Subcutaneous adipose tissue (tissue), 4 donors: Measurements from ENCODE around the gene CELF6. TPM values are rescaled to one million over a fixed set of nuclear protein-coding genes. Genes with fewer than 3 reads are reported as not detected.

Experiments
- total RNA-seq, 4 donors: library from RNA; depleted of rRNA; stranded (reverse); fragments of >200 nt; gene quantifications; one replicate each; pipeline ENCODE4 v1.1.0, GENCODE V29; 2016
- TF ChIP-seq, protein P1 (sequence below): fragments of 450-650 bp; IDR thresholded peaks from one replicate; pipeline ENCODE4 v1.5.1; 2016; ENCODE audit warnings: low read depth, mild to moderate bottlenecking, control low read depth, antibody characterized with exemption, moderate library complexity

Gene CELF6
- 1 to 10 TPM in 3 of 4 donors, under 1 TPM in 1; 0.49 to 3.2 (median 2.2) TPM for total RNA-seq

DNA sequence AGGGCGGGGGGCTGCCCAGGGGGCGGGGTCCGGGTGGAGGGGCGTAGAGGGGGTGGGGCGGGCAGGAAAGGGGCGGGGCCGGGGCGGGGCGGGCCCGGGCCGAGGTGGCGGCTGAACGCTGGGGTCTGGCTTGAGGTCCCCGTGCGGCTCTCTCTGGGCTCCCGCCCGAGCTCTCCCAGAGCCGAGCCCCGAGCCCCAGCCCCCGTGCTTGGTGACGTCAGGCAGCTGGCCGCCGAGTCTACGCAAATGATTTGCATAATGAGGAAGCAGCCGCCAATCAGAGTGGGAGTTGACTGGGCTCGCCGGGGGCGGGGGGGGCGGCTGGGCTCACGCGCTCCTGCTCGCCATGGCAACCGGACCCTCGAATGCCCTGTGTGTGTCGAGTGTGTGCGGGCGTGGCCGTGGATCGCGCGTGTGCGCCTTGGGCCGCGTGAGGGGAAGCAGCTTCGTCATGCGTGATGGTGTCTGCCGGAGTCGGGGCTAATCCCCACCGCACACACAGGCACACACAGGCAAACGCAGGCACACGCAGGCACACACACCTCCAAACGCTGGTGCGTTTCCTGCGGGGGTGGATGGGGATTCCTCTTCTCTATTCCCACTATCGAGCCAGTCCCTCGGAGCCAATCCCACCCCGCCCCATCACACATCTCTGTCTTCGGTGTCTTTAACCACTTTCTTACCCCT, at the start of gene CELF6:
CELF6 (minus strand) TSS at position 173 of the 687 bp plus-strand sequence. CDS start 283 bp downstream, outside the sequence.
- TF ChIP-seq, protein P1, sequence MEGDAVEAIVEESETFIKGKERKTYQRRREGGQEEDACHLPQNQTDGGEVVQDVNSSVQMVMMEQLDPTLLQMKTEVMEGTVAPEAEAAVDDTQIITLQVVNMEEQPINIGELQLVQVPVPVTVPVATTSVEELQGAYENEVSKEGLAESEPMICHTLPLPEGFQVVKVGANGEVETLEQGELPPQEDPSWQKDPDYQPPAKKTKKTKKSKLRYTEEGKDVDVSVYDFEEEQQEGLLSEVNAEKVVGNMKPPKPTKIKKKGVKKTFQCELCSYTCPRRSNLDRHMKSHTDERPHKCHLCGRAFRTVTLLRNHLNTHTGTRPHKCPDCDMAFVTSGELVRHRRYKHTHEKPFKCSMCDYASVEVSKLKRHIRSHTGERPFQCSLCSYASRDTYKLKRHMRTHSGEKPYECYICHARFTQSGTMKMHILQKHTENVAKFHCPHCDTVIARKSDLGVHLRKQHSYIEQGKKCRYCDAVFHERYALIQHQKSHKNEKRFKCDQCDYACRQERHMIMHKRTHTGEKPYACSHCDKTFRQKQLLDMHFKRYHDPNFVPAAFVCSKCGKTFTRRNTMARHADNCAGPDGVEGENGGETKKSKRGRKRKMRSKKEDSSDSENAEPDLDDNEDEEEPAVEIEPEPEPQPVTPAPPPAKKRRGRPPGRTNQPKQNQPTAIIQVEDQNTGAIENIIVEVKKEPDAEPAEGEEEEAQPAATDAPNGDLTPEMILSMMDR: no peak

DNA sequence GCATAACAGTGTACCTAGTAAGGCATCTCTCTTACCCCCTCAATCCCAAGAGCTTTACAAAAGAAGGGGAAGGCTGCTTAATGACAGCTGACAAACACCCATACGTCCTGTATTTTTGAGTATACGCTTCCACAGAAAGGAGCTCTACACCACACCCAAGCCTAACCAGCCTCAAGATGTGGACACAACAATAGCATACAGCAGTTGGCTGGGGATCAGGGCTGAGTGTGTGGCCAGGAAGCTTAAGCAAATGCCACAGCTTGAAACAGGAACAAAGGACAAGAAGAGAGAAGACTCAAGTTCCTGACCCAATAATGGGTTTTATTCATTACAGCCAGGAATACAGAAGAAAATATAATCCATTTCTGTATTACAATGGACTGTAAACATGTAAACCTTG, 48.9 kb upstream of the CELF6 start:
- TF ChIP-seq, protein P1: no peak

DNA sequence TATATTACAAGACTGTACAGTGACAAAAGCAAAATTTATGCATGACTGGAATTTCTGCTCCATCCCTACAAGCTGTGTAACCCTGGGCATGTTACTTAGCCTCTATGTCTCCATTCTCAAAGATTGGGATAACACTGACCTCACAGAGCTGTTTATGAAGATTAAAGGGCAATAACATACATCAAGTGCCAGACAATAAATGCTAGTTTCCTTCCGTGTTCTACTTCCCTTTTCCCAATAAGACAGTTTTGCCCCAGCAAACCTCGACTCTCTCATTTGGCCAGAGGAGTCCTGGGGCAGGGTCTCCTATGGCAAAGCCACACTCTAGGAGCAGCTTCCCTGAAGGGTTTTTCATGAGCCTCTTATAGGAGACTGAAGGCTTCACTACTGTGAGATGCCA, 48.4 kb upstream of the CELF6 start:
- TF ChIP-seq, protein P1: no peak

DNA sequence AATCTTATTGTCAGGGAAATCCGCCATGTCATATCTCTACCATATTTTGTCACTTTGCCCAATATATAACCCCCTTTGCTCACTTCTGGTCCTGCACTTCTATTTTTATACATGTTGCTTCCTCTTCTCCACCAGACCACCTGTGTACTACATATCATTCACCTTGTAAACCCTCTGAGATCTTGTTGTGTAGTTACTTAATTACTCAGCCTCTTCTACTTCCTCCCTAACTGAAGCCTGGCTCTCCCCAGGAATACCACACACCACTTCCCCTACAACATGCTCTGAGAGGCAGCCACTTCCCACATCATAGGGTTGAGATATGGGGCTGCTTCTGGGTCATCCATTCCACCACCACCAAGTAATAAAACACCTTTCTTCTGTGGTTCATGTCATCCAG, 45.9 kb upstream of the CELF6 start:
- TF ChIP-seq, protein P1: no peak

- TF ChIP-seq, protein P1: no peak
Observed at GRCh38 chr15:72361176-72361575, 41.2 kb upstream of the CELF6 start.

DNA sequence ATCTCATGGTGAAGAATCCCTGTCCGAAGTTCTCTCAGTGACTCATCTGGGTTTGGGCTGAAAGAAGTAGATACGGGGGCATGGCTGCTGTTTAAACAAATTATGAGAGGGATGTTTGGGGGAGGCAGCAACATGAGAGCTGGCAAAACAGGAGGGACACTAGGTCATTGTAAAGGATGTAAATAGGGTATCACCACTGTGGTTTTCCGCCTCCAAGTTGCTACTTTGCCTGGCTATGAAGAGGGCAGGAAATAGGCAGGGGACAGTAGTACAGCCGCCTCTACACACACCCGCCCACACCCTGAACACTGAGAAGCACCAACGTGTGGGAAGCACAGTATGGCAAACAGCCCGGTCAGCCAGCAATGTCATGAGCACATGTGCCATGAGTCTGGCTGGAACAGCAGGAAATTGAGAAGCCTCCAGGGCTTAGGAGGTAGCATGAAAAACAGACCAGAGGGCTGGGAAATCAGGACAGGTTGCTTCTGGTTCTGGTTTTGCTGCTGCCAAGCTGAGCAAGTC, 38.8 kb upstream of the CELF6 start:
- TF ChIP-seq, protein P1: no peak

GRCh38 chr15:72358121-72358520, 38.2 kb upstream of the CELF6 start:
- TF ChIP-seq, protein P1: no peak
